ENCODE data around the gene CACNA1E.
"Not testable (repeated sequence)": the region's sequence is repeated elsewhere in the genome, so short reads cannot be mapped to it uniquely, and the experiment has no call there.

The CACNA1E gene

GRCh38 chr1:181518152-181518551 lies 34.8 kb downstream of the CACNA1E start:
- DNase-seq = no peak

GRCh38 chr1:181522864-181523263 lies 39.5 kb downstream of the CACNA1E start:
- DNase-seq = no peak

DNA sequence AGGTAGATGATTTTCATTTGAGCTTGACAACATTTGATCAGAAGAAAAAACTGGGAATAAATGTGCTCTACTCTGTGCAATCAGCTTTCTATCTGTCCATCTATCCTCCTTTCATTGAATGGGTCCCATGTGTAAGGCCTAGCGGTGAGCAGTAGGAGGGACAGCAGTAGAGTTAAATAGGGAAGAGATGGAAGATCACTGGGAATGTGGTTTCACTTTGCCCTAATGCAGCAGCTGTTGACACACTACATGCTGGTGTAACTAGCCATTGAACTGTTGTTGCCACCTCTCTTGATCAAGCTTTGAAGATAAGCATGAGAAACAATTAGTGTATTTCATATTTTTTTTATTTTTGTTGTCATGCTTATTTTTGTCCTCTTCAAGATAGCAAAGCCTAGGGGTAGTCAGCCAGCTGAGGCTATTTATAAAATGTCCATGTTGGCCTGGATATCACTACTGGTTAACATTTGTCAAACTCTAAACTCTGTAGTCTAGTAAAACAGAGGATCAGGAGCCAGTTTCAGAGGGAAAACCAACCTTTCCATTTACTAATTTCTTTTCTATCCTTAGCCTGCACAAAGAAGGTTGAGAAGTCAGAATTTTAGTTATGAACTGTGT lies 41.9 kb downstream of the CACNA1E start:
- no peak for DNase-seq

DNA sequence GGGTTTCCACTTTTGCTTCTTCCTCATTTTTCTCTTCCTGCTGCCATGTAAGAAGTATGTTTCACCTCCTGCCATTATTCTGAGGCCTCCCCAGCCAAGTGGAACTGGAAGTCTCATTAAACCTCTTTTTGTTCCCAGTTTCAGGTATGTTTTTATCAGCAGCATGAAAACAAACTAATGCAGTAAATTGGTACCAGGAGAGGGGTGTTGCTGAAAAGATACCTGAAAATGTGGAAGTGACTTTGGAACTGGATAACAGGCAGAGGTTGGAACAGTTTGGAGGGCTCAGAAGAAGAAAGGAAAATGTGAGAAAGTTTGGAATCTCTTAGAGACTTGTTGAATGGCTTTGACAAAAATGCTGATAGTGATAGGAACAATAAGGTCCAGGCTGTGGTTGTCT lies 44.9 kb downstream of the CACNA1E start:
- not testable (repeated sequence) for DNase-seq

DNA sequence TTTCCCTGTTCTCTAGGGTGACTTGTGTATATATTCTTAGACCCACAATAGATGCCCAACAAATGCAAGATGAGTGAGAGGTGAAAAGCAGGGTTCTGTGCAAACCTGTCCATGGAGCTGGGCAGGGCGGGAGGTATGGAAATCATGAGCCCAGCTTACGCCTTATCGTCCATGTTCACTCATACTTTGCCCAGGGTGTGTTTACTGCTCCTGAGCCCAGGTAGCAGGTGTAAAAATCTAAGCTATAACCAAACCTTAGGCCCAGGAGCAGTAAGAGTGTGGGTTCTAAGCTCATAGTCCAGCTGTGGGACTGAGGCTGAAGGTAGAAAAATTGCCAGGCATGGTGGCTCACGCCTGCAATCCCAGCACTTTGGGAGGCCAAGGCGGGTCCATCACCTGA lies 48.1 kb downstream of the CACNA1E start:
- DNase-seq = no peak

DNA sequence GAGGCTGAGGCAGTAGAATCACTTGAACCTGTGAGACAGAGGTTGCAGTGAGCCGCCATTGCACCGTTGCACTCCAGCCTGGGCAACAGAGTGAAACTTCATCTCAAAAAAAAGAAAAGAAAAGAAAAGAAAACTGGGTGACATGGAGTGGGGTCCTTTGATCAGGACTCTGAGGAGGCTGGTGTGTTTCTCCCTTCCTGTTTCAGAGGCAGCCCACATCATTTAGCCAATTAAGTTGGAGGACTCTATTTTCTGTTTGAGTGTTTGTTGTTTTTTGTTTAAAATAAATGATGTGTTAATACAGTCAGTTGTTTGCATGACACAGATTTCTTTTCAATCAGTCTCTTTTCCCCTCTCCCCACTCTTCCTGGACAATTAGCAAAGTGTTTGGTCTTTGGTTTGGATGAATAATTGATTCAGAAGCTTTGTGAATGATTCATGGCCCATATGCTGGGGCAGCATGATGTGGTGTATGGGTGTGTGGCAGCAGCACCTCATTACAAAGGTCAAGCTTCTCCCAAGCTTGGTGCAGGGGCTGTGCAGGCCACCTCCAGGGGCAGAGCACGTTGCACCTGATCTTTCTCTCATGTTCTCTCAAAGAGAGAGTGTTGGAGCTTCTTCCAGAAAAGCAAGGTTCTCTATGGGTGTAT lies 48.8 kb downstream of the CACNA1E start:
- DNase-seq = no peak

GRCh38 chr1:181538836-181539235 lies 55.5 kb downstream of the CACNA1E start:
- no peak for DNase-seq

- no peak for DNase-seq
Measured at GRCh38 chr1:181541458-181541857, 58.1 kb downstream of the CACNA1E start.

DNA sequence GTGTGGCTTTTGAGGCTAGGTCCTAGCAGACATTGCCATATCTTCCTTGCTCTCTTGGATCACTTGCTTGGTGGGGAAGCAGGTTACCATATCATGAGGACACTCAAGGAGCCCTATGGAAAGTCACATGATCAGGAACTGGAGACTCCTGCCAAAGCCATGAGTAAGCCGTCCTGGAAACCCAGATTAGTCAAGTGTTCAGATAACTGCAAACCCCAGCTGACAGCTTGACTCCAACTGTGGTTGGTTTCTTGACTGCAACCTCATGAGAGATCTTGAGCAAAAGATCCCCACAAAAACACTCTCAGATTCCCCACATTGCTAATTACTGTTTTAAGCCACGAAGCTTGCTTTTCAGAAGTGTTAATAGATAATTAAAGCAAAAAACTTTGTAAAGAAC lies 58.6 kb downstream of the CACNA1E start:
- DNase-seq = no peak

DNA sequence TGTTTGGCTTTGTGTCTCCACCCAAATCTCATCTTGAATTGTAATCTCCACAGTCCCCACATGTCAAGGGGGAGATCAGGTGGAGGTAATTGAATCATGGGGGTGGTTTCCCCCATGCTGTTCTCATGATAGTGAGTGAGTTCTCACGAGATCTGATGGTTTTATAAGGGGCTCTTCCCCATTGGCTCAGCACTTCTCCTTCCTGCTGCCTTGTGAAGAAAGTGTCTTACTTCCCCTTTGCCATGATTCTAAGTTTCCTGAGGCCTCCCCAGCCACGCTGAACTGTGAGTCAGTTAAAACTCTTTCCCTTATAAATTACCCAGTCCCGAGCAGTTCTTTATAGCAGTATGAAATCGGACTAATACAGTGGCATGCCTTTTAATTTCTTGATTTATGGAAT lies 59.1 kb downstream of the CACNA1E start:
- DNase-seq = not testable (repeated sequence)

GRCh38 chr1:181545395-181545794 lies 62.1 kb downstream of the CACNA1E start:
- no peak for DNase-seq

- DNase-seq = no peak
Measured at GRCh38 chr1:181548497-181548896, 65.2 kb downstream of the CACNA1E start.

DNA sequence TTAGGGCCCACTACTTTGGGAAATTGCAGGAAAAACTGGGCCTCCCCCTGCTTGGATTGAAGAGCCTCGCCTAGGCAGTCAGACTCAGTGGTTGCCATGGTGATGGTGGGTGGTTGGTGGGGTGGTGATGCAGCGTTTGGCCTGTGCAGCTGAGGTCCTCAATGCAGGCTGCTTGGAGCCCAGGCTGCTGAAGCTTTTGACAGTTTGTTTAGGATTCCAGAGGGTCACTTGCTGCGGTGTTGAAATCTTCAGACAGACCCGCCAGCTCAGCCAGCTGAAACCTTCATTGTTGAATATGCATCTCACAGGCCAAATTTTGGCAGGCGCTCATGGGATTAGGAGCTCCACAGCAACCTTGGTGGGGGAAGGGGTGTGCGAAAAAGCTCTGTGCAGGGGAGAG lies 67.9 kb downstream of the CACNA1E start:
- no peak for DNase-seq

GRCh38 chr1:181551754-181552153 lies 68.4 kb downstream of the CACNA1E start:
- no peak for DNase-seq

- no peak for DNase-seq
Measured at GRCh38 chr1:181554465-181554864, 71.1 kb downstream of the CACNA1E start.

GRCh38 chr1:181556631-181557030 lies 73.3 kb downstream of the CACNA1E start:
- DNase-seq = no peak

DNA sequence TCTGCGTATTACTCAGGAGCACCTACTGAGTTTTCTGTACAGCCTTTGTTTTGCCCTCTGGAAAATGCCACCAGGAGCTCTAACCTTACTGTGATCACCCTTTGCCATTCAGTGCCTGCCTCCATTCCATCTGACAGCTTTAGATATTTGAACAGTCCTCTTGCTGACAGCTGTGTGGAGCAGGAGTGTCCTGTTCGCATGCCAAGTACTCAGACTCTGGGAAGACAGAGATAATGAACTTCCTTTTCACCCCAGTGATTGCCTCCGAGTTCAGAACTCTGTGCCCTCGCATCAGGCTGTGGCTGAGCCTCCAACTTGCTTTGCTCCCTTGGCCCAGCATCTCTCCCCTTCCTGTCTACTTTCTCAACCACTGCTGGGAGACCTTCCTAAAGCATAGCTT lies 74.0 kb downstream of the CACNA1E start:
- no peak for DNase-seq

DNA sequence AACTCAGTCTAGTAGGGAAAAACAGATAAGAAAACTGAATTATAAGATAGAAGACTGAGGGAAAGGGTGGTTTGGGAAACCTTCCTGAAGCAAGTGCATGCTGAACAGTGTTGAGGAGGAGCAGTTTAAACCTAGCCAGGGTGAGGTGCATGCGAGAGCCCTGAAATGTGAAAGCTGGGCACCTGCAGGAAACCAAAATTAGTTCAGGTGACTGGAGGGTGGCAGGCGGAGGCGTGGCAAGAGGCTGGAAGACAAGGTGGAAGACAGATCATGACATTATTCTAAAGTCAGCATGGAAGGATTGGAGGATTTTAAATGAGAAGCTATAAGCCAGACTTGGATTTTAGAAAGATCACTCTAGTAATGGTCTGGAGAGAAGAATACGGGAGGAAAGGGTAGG lies 75.1 kb downstream of the CACNA1E start:
- DNase-seq = no peak

DNA sequence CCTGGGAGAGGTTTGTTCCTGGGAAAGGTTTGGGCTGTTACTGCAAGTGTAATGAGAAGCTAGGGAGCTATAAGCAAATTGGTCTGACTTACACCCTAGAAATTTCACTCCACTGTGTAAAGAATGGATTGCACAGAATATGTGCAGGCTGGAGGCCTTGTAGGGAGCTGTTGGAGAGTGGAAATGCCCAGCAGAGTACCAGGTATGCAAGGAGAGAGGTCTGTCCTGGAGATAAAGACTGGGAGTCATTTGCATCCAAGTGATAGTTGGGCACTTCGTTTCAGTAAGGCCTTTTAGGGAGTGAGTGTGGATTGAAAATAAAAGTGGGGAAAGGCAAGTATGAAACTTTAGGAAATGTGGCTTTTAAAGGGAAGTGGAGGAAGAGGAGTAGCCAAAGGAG lies 75.8 kb downstream of the CACNA1E start:
- no peak for DNase-seq

DNA sequence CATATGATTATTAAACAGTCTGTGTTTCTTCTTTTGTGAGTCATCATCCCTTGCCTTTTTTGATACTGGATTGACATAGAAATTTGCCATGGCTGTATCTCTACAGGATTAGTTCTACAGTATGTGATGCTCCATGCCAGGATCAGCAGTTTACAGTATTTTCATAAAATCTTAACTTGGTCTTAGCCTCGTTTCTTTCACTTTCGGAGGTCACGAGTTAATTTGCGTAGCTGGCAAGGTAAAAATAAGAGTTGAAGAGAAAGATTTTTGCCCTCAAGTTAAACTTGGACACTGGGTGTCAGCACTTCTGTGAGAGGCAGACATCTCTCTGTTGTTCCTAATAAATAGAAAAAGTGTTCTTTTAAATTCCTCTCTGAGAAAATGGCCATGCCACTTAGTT lies 79.1 kb downstream of the CACNA1E start:
- no peak for DNase-seq

GRCh38 chr1:181568736-181569135 lies 85.4 kb downstream of the CACNA1E start:
- DNase-seq = no peak

DNA sequence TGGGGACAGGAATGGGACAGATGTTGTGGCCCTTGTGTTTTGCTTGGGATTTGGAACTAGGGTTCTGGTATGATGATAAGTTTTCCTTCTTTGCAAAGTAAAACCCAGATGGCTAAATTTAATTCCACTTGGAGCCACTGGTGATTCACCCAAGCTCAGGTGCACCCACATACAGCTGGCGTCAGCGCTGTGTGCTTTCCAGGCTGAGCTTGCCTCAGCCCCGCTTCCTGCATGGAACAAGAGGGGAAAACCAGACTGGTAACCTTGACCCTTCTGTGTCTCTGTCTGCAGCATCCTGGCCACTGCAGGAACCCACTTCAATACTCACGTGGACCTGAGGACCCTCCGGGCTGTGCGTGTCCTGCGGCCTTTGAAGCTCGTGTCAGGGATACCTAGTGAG lies 94.2 kb downstream of the CACNA1E start:
- DNase-seq = no peak

GRCh38 chr1:181583598-181583997 lies 100.3 kb downstream of the CACNA1E start:
- no peak for DNase-seq

DNA sequence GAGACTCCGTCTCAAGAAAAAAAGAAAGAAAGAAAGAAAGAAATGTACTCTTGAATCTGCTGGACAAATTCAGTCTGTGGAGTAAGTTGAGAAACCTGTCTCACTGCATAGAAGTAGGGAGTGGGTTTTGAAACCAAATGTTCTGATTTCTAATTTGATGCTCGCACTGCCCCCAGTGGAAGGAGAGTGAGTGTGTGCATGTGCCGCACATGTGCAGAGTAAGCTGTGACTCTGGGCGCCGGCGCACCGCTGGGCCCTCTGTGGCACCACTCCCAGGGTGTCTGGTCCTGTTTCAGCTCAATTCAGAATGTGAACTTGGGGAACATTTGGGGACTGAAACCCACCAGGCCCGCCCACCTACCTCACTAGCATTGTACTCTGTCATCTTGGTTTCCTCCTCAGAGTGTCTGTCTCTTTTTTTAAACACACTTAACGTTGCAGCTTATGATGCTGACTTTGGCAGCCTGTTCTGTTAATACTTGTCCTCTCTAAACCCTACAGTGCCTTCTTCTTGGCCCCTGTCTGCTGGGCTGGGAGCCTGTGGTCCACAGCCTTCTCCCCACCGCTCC lies 104.6 kb downstream of the CACNA1E start:
- no peak for DNase-seq

GRCh38 chr1:181588631-181589030 lies 105.3 kb downstream of the CACNA1E start:
- DNase-seq = no peak
